SK-N-SH treated with all-trans-retinoic acid at 6 μM for 48 hours (cell line): ENCODE measurements around the gene APBB1.

Source experiments
- ARNTL ChIP-seq: fragments of 450-650 bp; formaldehyde crosslinking; IDR thresholded peaks from 2 replicates; pipeline ENCODE4 v1.5.0; 2020; ENCODE audit warnings: low read depth, mild to moderate bottlenecking, moderate library complexity, borderline replicate concordance
- CSDC2 ChIP-seq: fragments of 250-450 bp; sonication (Bioruptor Pico); IDR thresholded peaks from 2 replicates; pipeline ENCODE4 v1.5.0; 2020; ENCODE audit warnings: mild to moderate bottlenecking, moderate library complexity
- ISL1 ChIP-seq: fragments of 250-450 bp; sonication (Bioruptor Pico); IDR thresholded peaks from 2 replicates; pipeline ENCODE4 v2.1.2; 2022; ENCODE audit warnings: mild to moderate bottlenecking, moderate library complexity
- PATZ1 ChIP-seq: fragments of 250-450 bp; sonication (Bioruptor Pico); IDR thresholded peaks from 2 replicates; pipeline ENCODE4 v1.8.0; 2020; ENCODE audit warnings: mild to moderate bottlenecking, moderate library complexity, borderline replicate concordance
- PPARA ChIP-seq: fragments of 250-450 bp; sonication (Bioruptor Pico); IDR thresholded peaks from 2 replicates; pipeline ENCODE4 v1.5.0; 2020; ENCODE audit warnings: mild to moderate bottlenecking, borderline replicate concordance
- RARB ChIP-seq: fragments of 250-450 bp; sonication (Bioruptor Pico); IDR thresholded peaks from 2 replicates; pipeline ENCODE4 v1.8.0; 2021; ENCODE audit warnings: mild to moderate bottlenecking, moderate library complexity
- TCF4 ChIP-seq: fragments of 250-450 bp; sonication (Bioruptor Pico); IDR thresholded peaks from 2 replicates; pipeline ENCODE4 v1.8.0; 2021; ENCODE audit warnings: mild to moderate bottlenecking, moderate library complexity, borderline replicate concordance
- TSHZ2 ChIP-seq: fragments of 250-450 bp; sonication (Bioruptor Pico); IDR thresholded peaks from 2 replicates; pipeline ENCODE4 v1.5.0; 2020; ENCODE audit warnings: mild to moderate bottlenecking, moderate library complexity
- ZFP3 ChIP-seq: fragments of 250-450 bp; sonication (Bioruptor Pico); IDR thresholded peaks from 2 replicates; pipeline ENCODE4 v1.5.0; 2020; ENCODE audit warnings: mild to moderate bottlenecking, moderate library complexity
- ZNF8 ChIP-seq: fragments of 450-650 bp; formaldehyde crosslinking; IDR thresholded peaks from 2 replicates; pipeline ENCODE4 v1.5.0; 2020; ENCODE audit warnings: mild to moderate bottlenecking, moderate library complexity
- TF ChIP-seq, protein P1 (sequence below): fragments of 250-450 bp; sonication (Bioruptor Pico); IDR thresholded peaks from 2 replicates; pipeline ENCODE4 v1.5.1; 2020; ENCODE audit warnings: low read depth, mild to moderate bottlenecking, moderate library complexity

GRCh38 chr11:6402061-6402470 lies 16.8 kb downstream of the APBB1 start:
- TF ChIP-seq ISL1 (no peak), ARNTL (no peak), PATZ1 (CRISPR knock-in tag) (no peak), PPARA (CRISPR knock-in tag) (no peak), ZNF8 (CRISPR knock-in tag) (no peak), ZFP3 (CRISPR knock-in tag) (no peak), RARB (CRISPR knock-in tag) (no peak), TCF4 (CRISPR knock-in tag) (no peak), TSHZ2 (CRISPR knock-in tag) (no peak), CSDC2 (CRISPR knock-in tag) (no peak)
- TF ChIP-seq, protein P1, sequence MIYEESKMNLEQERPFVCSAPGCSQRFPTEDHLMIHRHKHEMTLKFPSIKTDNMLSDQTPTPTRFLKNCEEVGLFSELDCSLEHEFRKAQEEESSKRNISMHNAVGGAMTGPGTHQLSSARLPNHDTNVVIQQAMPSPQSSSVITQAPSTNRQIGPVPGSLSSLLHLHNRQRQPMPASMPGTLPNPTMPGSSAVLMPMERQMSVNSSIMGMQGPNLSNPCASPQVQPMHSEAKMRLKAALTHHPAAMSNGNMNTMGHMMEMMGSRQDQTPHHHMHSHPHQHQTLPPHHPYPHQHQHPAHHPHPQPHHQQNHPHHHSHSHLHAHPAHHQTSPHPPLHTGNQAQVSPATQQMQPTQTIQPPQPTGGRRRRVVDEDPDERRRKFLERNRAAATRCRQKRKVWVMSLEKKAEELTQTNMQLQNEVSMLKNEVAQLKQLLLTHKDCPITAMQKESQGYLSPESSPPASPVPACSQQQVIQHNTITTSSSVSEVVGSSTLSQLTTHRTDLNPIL (CRISPR knock-in tag) = no peak
